Epithelial cell of esophagus (primary cell): Measurements from ENCODE around the gene ATP11A.

Source experiments
- DNase-seq: peaks from one replicate; pipeline ENCODE4 v3.0.0; 2010; ENCODE audit warnings: low read depth
- H3K4me3 ChIP-seq: 2 replicates; pipeline ENCODE4 v1.5.1; 2011; ENCODE audit warnings: mild to moderate bottlenecking, low read length, control low read depth
- TF ChIP-seq, protein P1 (sequence below): IDR thresholded peaks from 2 replicates; pipeline ENCODE4 v1.5.1; 2011; ENCODE audit warnings: low read depth, mild to moderate bottlenecking, low read length, control low read depth, inconsistent platforms; ENCODE audit not compliant: insufficient read depth; ENCODE audit errors: missing control alignments

The ATP11A gene

DNA sequence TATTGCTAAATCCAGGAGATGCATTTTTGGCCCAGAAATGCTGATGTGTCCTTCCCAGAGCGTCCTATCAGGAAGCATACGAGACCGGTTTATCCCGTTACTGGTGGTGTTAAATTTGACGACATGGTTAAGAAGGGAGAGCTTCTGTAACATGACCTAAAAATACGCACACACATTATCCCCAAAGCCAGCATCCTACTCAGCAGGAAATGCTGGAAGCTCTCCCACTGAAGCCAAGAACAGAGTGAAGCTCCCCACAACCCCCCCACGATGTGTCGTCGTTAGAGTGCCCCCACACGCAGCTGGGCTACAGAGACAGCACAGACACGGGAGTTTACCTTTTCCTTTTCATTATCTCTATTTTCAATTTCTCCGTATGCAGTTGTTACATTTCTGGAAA, 234.1 kb downstream of the ATP11A start:
- TF ChIP-seq, protein P1, sequence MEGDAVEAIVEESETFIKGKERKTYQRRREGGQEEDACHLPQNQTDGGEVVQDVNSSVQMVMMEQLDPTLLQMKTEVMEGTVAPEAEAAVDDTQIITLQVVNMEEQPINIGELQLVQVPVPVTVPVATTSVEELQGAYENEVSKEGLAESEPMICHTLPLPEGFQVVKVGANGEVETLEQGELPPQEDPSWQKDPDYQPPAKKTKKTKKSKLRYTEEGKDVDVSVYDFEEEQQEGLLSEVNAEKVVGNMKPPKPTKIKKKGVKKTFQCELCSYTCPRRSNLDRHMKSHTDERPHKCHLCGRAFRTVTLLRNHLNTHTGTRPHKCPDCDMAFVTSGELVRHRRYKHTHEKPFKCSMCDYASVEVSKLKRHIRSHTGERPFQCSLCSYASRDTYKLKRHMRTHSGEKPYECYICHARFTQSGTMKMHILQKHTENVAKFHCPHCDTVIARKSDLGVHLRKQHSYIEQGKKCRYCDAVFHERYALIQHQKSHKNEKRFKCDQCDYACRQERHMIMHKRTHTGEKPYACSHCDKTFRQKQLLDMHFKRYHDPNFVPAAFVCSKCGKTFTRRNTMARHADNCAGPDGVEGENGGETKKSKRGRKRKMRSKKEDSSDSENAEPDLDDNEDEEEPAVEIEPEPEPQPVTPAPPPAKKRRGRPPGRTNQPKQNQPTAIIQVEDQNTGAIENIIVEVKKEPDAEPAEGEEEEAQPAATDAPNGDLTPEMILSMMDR, result no peak
- no peak overlapping the region for H3K4me3 ChIP-seq
- no peak for DNase-seq

- TF ChIP-seq, protein P1, result no peak
- H3K4me3 ChIP-seq, result no peak overlapping the region
- DNase-seq, result no peak
Measured at GRCh38 chr13:112924365-112924764, 234.5 kb downstream of the ATP11A start.

DNA sequence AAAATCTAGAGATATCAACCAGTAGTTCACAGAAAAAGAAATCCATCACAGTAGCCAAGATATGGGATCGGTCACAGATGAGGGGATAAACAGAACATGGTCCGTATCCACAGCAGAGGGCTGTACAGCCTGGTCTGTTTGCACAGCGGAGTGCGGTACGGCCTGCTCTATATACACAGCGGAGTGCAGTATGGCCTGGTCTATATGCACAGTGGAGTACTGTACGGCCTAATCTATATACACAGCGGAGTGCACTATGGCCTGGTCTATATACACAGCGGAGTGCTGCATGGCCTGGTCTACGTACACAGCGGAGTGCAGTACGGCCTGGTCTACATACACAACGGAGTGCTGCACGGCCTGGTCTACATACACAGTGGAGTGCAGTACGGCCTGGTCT, 236.2 kb downstream of the ATP11A start:
- TF ChIP-seq, protein P1, result no peak
- no peak overlapping the region for H3K4me3 ChIP-seq
- no peak for DNase-seq

GRCh38 chr13:112926993-112927392, 237.2 kb downstream of the ATP11A start:
- TF ChIP-seq, protein P1, result no peak
- DNase-seq, result no peak
- no peak overlapping the region for H3K4me3 ChIP-seq

- H3K4me3 ChIP-seq, result no peak overlapping the region
- TF ChIP-seq, protein P1, result no peak
- DNase-seq, result no peak
Measured at GRCh38 chr13:112928020-112928971, 238.5 kb downstream of the ATP11A start.

DNA sequence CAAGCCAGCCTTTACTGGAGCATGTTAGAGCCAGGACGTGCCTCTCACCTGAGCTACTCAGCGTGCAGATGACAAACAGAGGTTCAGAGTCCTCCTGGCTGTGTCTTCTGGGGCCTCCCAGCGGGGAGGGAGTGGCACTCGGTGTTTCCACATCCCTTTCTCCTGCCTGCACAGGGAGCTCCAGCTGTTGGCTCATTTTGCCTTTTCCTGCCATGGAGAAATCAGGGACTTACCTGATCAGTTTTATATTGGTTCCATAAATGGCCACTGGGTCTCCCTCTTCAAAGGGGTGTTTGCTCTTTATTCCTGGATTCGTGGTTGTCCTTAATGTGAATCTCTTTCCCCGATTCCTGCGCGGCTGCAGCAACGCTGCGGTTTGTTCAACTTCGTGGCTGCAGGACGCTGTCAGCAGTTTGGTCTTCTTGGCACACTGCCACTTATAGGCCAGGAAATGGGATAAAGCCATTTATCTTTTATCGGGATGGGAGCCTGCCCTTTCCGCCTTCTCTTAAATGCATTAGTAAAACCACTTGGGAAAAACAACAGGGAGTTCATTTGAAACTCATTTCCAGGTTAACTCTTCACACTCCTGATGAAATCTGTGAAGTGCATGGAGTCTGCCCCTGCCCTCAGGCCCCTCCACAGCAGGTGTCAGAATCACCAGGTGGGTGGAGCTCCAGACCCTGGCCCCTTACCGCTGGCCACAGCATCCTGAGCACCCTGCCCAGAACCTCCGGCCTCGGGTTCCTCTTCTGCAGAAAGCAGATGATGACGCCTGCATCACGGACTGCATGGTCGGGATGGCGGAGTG, 239.3 kb downstream of the ATP11A start:
- DNase-seq, result peak; percentile 40
- TF ChIP-seq, protein P1, result no peak
- no peak overlapping the region for H3K4me3 ChIP-seq
